GM12891 (cell line): ENCODE results near the gene RIF1.

Source experiments
- PAX5 ChIP-seq: IDR thresholded peaks from 2 replicates; pipeline ENCODE4 v1.6.1; 2011; ENCODE audit warnings: low read length, moderate library complexity, mild to moderate bottlenecking; ENCODE audit not compliant: insufficient read depth, severe bottlenecking
- POLR2A ChIP-seq: IDR thresholded peaks from 2 replicates; pipeline ENCODE4 v1.6.1; 2011; ENCODE audit warnings: low read depth, low read length, control low read depth
- POLR2AphosphoS5 ChIP-seq: IDR thresholded peaks from 2 replicates; pipeline ENCODE4 v1.6.1; 2011; ENCODE audit warnings: low read depth, low read length, control low read depth
- POU2F2 ChIP-seq: IDR thresholded peaks from 2 replicates; pipeline ENCODE4 v1.6.1; 2011; ENCODE audit warnings: low read depth, mild to moderate bottlenecking, control low read depth, low read length, moderate library complexity
- SPI1 ChIP-seq: IDR thresholded peaks from 2 replicates; pipeline ENCODE4 v1.6.1; 2011; ENCODE audit warnings: low read depth, low read length, control low read depth
- TAF1 ChIP-seq: IDR thresholded peaks from 2 replicates; pipeline ENCODE4 v1.6.1; 2011; ENCODE audit warnings: low read depth, low read length, control low read depth

DNA sequence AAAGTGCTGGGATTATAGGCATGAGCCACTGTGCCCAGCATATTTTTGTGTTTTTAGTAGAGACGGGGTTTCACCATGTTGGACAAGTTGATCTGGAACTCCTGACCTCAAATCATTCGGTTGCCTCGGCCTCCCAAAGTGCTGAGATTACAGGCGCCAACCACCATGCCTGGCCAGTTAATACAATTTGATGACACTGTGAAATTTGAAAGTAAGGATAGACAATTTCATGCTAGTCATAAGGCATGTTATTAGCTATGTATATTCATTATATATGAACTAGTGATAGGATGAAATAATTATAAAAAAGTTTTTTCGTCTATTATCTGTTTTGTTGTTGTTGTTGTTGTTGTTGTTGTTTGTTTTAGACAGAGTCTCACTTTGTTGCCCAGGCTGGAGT is 8.6 kb upstream of the RIF1 start:
- TF ChIP-seq POLR2A (no peak), TAF1 (no peak), POLR2AphosphoS5 (no peak), SPI1 (no peak), POU2F2 (no peak), PAX5 (no peak)
